ENCODE measurements around the gene APBB1. TPM values are rescaled to one million over a fixed set of nuclear protein-coding genes. Genes with fewer than 3 reads are reported as not detected.

Gene APBB1
- total and polyA plus RNA-seq, 7 donors: 5.5 to 85.0 (median 51.0) TPM

DNA sequence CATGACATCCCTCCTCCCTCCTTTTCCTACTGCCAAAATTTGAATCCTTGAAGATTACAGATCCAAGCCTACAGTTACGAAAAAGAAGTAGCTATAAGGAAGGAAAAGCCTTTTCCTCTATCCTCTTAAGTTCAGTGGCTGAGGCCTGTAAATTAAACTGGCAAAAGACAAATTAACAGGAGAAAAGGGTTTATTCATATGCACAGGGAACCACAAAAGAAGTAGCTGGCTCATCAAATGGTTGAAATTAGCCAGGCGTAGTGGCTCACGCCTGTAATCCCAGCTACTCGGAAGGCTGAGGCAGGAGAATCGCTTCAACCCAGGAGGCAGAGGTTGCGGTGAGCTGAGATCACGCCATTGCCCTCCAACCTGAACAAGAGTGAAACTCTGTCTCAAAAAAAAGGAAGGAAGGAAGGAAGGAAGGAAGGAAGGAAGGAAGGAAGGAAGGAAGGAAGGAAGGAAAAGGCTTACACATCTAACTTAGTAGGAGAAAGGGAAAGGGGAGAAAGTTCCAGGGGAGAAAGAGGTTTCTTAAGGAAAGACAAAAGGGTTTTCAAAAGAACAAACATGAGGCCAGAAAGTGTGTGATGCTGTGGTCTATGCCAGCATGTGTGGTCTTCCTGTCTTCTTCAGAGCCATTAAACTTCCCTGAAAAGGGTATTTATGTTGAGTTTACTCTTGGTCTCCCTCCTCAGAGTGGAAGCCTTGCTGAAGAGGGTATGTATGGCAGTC is 33.7 kb downstream of the APBB1 start:
- Histone ChIP-seq H3K4me1 (peaks cover 0 to 6% (median 5%) of the 10 kb centered on the region in 4 donors), H3K27ac (no peak overlapping the region), H3K9me3 (no peaks in the 10 kb centered on the region), H3K4me3 (no peak overlapping the region), H3K27me3 (no peaks in the 10 kb centered on the region), H3K36me3 (no peaks in the 10 kb centered on the region)
- no peak for DNase-seq
- intact Hi-C loops (cut with DNase I): no loop called here
- WGBS, 2 donors: 88 to 97% methylated on average over 7 of the region's 7 CpGs
- TF ChIP-seq EP300 (IDR thresholded peaks at IDR 0.05) (no peak), POLR2AphosphoS5 (IDR thresholded peaks at IDR 0.05) (no peak), POLR2A (IDR thresholded peaks at IDR 0.05) (no peak)
- TF ChIP-seq, protein P1, sequence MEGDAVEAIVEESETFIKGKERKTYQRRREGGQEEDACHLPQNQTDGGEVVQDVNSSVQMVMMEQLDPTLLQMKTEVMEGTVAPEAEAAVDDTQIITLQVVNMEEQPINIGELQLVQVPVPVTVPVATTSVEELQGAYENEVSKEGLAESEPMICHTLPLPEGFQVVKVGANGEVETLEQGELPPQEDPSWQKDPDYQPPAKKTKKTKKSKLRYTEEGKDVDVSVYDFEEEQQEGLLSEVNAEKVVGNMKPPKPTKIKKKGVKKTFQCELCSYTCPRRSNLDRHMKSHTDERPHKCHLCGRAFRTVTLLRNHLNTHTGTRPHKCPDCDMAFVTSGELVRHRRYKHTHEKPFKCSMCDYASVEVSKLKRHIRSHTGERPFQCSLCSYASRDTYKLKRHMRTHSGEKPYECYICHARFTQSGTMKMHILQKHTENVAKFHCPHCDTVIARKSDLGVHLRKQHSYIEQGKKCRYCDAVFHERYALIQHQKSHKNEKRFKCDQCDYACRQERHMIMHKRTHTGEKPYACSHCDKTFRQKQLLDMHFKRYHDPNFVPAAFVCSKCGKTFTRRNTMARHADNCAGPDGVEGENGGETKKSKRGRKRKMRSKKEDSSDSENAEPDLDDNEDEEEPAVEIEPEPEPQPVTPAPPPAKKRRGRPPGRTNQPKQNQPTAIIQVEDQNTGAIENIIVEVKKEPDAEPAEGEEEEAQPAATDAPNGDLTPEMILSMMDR (IDR thresholded peaks at IDR 0.05): no peak

- no peak overlapping the region for H3K27ac ChIP-seq
- TF ChIP-seq POLR2AphosphoS5 (IDR thresholded peaks at IDR 0.05): no peak
- TF ChIP-seq EP300 (IDR thresholded peaks at IDR 0.05): no peak
- TF ChIP-seq, protein P1 (IDR thresholded peaks at IDR 0.05): no peak
- no peak for TF ChIP-seq POLR2A (IDR thresholded peaks at IDR 0.05)
- WGBS, 2 donors: 19 to 61% methylated on average over 5 of the region's 5 CpGs
- no peaks in the 10 kb centered on the region for H3K36me3 ChIP-seq
- no peaks in the 10 kb centered on the region for H3K27me3 ChIP-seq
- H3K4me3 ChIP-seq: no peak overlapping the region
- no peak for DNase-seq
- no peaks in the 10 kb centered on the region for H3K9me3 ChIP-seq
- H3K4me1 ChIP-seq: no peaks in the 10 kb centered on the region
- intact Hi-C loops (cut with DNase I): loop anchor here (5.0 kb wide), 1 partner anchor 329 kb away; no protein-coding TSS in a partner anchor
These were observed 40.3 kb downstream of the APBB1 start for GRCh38 chr11:6378640-6378989.

- DNase-seq: no peak
- H3K4me3 ChIP-seq: no peak overlapping the region
- H3K9me3 ChIP-seq: no peaks in the 10 kb centered on the region
- TF ChIP-seq, protein P1 (IDR thresholded peaks at IDR 0.05): no peak
- TF ChIP-seq POLR2AphosphoS5 (IDR thresholded peaks at IDR 0.05) (no peak), POLR2A (IDR thresholded peaks at IDR 0.05) (no peak), EP300 (IDR thresholded peaks at IDR 0.05) (no peak)
- no peak overlapping the region for H3K27ac ChIP-seq
- intact Hi-C loops (cut with DNase I): loop anchor here (5.0 kb wide), 1 partner anchor 329 kb away; no protein-coding TSS in a partner anchor
- no peaks in the 10 kb centered on the region for H3K36me3 ChIP-seq
- H3K4me1 ChIP-seq: no peaks in the 10 kb centered on the region
- H3K27me3 ChIP-seq: no peaks in the 10 kb centered on the region
- WGBS, 2 donors: 8 to 18% methylated on average over 4 of the region's 4 CpGs
These were observed 40.8 kb downstream of the APBB1 start for GRCh38 chr11:6377902-6378639.

DNA sequence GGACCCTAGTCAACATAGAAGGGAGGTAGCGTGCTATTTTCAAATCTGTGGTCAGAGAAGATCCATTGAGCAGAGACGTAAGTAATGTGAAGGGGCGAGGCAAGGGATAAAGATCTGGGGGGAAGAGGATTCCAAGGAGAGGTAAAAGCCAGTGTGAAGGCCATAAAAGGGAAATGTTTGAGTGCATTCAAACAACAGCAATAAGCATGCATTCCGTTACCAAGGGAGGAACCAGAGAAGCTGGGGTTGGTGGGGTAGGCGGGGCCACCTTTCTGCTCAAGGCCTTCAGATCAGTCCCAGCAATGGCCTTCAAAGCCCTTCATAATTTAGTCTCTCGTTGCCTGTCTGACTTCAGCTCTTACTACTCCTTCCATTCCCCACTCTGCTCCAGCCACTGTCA is 47.1 kb downstream of the APBB1 start:
- 44 to 78% methylated on average over 6 of the region's 6 CpGs for WGBS, 2 donors
- intact Hi-C loops (cut with DNase I): no loop called here
- Histone ChIP-seq H3K27ac (no peak overlapping the region), H3K4me3 (no peak overlapping the region), H3K9me3 (no peaks in the 10 kb centered on the region), H3K27me3 (no peaks in the 10 kb centered on the region), H3K36me3 (no peaks in the 10 kb centered on the region), H3K4me1 (no peaks in the 10 kb centered on the region)
- no peak for TF ChIP-seq POLR2AphosphoS5 (IDR thresholded peaks at IDR 0.05)
- no peak for DNase-seq

DNA sequence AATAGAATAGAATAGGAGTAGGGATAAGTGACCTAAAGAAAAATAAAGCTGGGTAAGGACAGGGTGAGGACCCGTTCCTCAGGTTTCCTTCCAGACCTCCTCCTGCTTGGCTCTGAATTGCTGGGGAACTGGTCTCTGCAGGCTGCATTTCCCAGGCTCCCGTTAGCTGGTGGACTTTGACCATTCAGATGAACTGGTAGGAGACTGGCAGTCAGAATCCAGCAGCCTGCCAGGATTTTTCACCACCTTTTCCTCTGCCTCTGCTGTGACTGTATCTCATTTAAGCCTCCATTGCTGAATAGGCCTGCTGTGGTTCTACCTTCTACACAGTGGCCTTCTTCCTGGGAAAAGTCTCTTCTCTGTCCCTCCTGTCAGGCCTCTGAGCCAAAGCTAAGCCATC is 53.2 kb downstream of the APBB1 start:
- WGBS, 2 donors: 20 to 59% methylated on average over 2 of the region's 2 CpGs
- Histone ChIP-seq H3K27ac (no peak overlapping the region), H3K4me1 (peaks cover 0 to 6% (median 2%) of the 10 kb centered on the region in 4 donors), H3K27me3 (no peaks in the 10 kb centered on the region), H3K36me3 (no peaks in the 10 kb centered on the region), H3K9me3 (no peaks in the 10 kb centered on the region), H3K4me3 (no peak overlapping the region)
- intact Hi-C loops (cut with DNase I): no loop called here
- DNase-seq: no peak
- TF ChIP-seq POLR2AphosphoS5 (IDR thresholded peaks at IDR 0.05) (no peak), POLR2A (IDR thresholded peaks at IDR 0.05) (no peak), EP300 (IDR thresholded peaks at IDR 0.05) (no peak)
- TF ChIP-seq, protein P1 (IDR thresholded peaks at IDR 0.05): no peak

Measured in sigmoid colon (tissue), 7 donors.